ENCODE data around the gene ZNF383. TPM values are rescaled to one million over a fixed set of nuclear protein-coding genes. Genes with fewer than 3 reads are reported as not detected.
"Not testable (repeated sequence)": the region's sequence is repeated elsewhere in the genome, so short reads cannot be mapped to it uniquely, and the experiment has no call there.

The ZNF383 gene
- 10 to 100 TPM in 1 of 4 donors, 1 to 10 TPM in 3; 4.5 to 11.3 (median 6.2) TPM for total RNA-seq

- no peak for TF ChIP-seq CTCF (IDR thresholded peaks at IDR 0.05)
- DNase-seq (ENCODE audit: low spot score) (peak; percentile 62), ATAC-seq (ENCODE audit: low FRiP score) (peak; percentile 96)
Measured at GRCh38 chr19:37217775-37218591, at the start of gene ZNF383. Gene ZNF383, plus strand, starts transcription at chr19:37218214. Its CDS starts 12,240 bp downstream, at chr19:37230454.

DNA sequence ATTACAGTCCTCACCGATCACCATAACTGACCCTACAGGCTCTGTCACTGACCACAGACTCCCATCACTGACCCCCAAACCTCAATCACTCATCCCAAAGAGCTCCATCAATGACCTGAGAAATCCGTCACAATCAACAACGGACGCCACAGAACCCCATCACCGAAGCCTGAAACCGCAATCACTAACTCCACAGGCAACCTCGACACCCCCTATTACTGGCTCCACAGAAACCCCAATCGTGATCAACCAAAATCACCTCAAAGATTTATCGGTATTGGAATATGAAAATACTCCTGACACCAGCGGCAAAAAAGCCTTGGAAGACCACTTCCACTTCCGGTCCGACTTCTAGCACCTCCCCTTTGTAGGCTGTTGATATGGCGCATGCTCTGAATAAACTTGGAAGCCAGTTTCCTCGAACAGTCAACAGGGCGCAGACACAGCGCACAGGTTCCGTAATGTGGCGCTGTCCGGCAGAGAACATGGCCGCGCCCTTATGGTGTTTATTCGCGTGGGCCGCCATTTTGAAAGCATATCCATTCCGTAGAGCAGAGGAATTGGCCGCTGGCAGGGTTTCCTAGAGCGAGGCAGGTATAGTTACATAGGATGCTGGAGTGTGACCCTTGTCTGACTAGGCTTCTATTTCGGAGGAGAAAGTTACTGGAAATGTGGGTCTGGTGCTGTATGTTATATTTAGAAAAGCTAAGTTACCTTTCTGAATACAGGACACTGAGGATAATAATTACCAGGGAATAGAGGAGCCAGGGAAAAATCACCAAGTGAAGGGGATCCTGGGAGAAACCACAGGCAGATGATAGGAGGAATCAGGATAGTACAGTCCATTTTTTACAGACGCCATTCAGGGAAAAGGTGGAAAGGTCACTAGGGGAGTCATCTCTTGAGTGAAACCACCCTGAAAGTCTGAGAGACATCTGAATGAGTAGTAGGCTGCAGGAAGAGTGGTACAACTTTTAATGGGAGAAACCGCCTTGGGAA lies 45.3 kb upstream of the ZNF383 start, which contains the start of gene ZNF585A:
Gene ZNF585A, minus strand, starts transcription at position 328 of the 999 bp plus-strand sequence. CDS start 2,785 bp downstream, outside the sequence.
- ATAC-seq (ENCODE audit: low FRiP score) (peak; percentile 100), DNase-seq (ENCODE audit: low spot score) (peak; percentile 61)
- TF ChIP-seq CTCF (IDR thresholded peaks at IDR 0.05), result no peak

DNA sequence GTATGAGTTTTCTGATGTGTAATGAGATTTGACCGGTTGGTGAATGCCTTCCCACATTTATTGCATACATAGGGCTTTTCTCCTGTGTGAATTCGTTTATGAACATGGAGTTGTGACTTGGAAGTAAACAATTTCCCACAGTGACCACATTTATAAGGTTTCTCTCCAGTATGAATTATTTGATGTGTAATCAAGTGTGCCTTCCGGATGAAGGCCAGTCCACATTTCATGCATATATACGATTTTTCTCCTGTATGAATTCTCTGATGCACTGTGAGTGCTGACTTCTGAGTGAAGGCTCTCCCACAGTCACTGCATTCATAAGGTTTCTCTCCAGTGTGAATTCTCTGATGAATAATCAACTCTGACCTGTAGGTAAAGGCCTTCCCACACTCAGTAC lies 31.9 kb upstream of the ZNF383 start:
- not testable (repeated sequence) for DNase-seq (ENCODE audit: low spot score); ATAC-seq (ENCODE audit: low FRiP score)

GRCh38 chr19:37195248-37195647 lies 22.8 kb upstream of the ZNF383 start:
- not testable (repeated sequence) for DNase-seq (ENCODE audit: low spot score); ATAC-seq (ENCODE audit: low FRiP score)

- not testable (repeated sequence) for ATAC-seq (ENCODE audit: low FRiP score); DNase-seq (ENCODE audit: low spot score)
Measured at GRCh38 chr19:37197115-37197514, 20.9 kb upstream of the ZNF383 start.

GRCh38 chr19:37197768-37198167 lies 20.2 kb upstream of the ZNF383 start:
- DNase-seq (ENCODE audit: low spot score) (no peak), ATAC-seq (ENCODE audit: low FRiP score) (no peak)
- no peak for TF ChIP-seq CTCF (IDR thresholded peaks at IDR 0.05)

DNA sequence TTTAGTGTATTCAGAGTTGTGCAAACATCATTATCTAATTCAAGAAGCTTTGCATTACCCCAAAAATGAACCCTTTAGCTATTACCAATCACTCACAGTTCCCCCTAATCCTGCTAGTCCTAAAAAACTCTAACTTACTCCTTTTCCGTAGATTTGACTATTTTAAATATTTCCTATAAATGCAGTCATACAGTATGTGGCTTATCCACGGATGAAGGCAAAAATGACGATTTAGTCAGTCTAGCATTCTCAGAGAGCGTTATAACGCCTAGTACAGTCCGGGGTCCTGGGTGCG lies 587 bp upstream of the ZNF383 start:
- DNase-seq (ENCODE audit: low spot score) (no peak), ATAC-seq (ENCODE audit: low FRiP score) (no peak)
- TF ChIP-seq CTCF (IDR thresholded peaks at IDR 0.05), result no peak

GRCh38 chr19:37218592-37218935 lies 550 bp downstream of the ZNF383 start:
- no peak for ATAC-seq (ENCODE audit: low FRiP score)
- no peak for TF ChIP-seq CTCF (IDR thresholded peaks at IDR 0.05)
- no peak for DNase-seq (ENCODE audit: low spot score)
